GM23338 (cell line): ENCODE measurements around the gene NEURL1B.

ENCODE experiments used
- EZH2 ChIP-seq: fragments of 200-600 bp; sonication (generic); IDR thresholded peaks from one replicate; pipeline ENCODE4 v1.8.0; 2017; ENCODE audit warnings: antibody characterized with exemption, mild to moderate bottlenecking, low read depth; ENCODE audit not compliant: unreplicated experiment
- POLR2AphosphoS5 ChIP-seq: IDR thresholded peaks from 2 replicates; pipeline ENCODE4 v1.6.1; 2016; ENCODE audit warnings: antibody characterized with exemption, low read depth
- ZNF331 ChIP-seq: fragments of 250-450 bp; sonication (Bioruptor Pico); IDR thresholded peaks from 2 replicates; pipeline ENCODE4 v1.5.0; 2020; ENCODE audit warnings: low read depth, mild to moderate bottlenecking, moderate library complexity
- TF ChIP-seq, protein P1 (sequence below), 2 experiments: fragments of 200-600 bp in 1 of 2; sonication (generic) in 1 of 2; conservative IDR thresholded peaks; 2 replicates each; pipeline versions ENCODE4 v1.5.1 to v1.6.1; 2016 to 2017; ENCODE audit warnings: antibody characterized with exemption in 2 of 2, low read depth in 2 of 2, mild to moderate bottlenecking in 2 of 2, moderate library complexity in 1 of 2

DNA sequence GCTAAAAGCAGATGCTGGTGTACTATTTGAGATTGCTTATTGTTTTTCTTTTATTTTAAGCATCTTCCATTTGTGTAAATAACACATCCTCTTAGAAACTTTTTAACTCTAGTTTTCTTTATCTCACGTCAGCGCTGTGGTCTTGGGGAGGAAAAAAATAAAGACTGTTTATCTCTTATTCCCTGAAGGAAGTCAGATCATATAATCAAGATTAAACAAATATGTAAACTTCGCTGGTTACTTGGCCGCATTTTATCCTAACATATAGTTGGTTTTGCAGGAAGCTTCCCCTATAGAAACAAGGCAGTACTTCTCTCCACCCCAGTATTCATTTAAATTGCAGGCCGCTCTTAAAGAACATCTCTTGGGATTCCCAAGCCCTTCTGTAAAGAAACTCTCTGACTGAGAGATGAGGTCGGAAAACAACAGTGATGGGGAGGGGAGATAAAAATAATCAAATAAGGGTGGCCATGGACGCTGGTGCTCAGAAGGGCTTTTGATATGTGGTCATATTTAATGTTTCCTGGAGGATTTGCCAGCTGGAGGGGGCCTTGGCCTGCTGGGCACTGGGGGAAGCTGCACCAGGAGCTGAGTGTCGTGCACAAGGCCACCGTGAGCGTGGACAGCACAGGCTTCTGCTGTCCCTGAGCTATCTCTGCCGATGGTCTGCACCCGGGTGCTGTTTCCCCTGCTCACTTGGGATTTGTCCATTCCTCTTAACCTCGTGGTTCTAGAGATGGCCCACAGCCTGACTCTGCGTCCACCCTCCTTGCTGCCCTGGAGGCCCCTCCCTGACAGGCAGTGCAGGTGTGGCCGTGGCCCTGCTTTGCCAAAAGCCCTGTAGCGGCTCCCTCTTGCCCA is 23.8 kb downstream of the NEURL1B start:
- TF ChIP-seq, protein P1, sequence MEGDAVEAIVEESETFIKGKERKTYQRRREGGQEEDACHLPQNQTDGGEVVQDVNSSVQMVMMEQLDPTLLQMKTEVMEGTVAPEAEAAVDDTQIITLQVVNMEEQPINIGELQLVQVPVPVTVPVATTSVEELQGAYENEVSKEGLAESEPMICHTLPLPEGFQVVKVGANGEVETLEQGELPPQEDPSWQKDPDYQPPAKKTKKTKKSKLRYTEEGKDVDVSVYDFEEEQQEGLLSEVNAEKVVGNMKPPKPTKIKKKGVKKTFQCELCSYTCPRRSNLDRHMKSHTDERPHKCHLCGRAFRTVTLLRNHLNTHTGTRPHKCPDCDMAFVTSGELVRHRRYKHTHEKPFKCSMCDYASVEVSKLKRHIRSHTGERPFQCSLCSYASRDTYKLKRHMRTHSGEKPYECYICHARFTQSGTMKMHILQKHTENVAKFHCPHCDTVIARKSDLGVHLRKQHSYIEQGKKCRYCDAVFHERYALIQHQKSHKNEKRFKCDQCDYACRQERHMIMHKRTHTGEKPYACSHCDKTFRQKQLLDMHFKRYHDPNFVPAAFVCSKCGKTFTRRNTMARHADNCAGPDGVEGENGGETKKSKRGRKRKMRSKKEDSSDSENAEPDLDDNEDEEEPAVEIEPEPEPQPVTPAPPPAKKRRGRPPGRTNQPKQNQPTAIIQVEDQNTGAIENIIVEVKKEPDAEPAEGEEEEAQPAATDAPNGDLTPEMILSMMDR (conservative IDR thresholded peaks at IDR 0.05; ENCODE audit: low read depth in 2 of 2): no peak
- no peak for TF ChIP-seq POLR2AphosphoS5
- no peak for TF ChIP-seq EZH2
- TF ChIP-seq ZNF331 (CRISPR knock-in tag): no peak
